ENCODE data around the gene PTPRS. TPM values are rescaled to one million over a fixed set of nuclear protein-coding genes. Genes with fewer than 3 reads are reported as not detected.

PTPRS gene
- total RNA-seq, 1 experiment from 2014 or later = 15.0 TPM

GRCh38 chr19:5345895-5346386 is 5.3 kb upstream of the PTPRS start:
- no peak overlapping the region for H3K4me3 Mint-ChIP-seq (ENCODE audit: unreplicated experiment)
- peaks cover 32% of the 10 kb centered on the region for H3K27me3 Mint-ChIP-seq (ENCODE audit: insufficient read depth, unreplicated experiment)
- peaks cover 8% of the 10 kb centered on the region for H3K9me3 Mint-ChIP-seq (ENCODE audit: unreplicated experiment)
- ChIA-PET CTCF (no interaction called here), POLR2A (interaction anchor here (0.7 kb wide), 2 partner anchors 36 to 444 kb away, joined by 3 read pairs; no protein-coding TSS in a partner anchor)
- peaks cover 11% of the 10 kb centered on the region for H3K4me1 Mint-ChIP-seq (ENCODE audit: insufficient read depth, unreplicated experiment)
- TF ChIP-seq CTCF (IDR thresholded peaks at IDR 0.05; ENCODE audit: unreplicated experiment) = no peak
- BruUV-seq (replicated peaks) = no TSS peak
- peaks cover 5% of the 10 kb centered on the region for H3K36me3 Mint-ChIP-seq (ENCODE audit: insufficient read depth, unreplicated experiment)
- intact Hi-C loops (cut with micrococcal nuclease) = no loop called here
- DNase-seq (ENCODE audit: unreplicated experiment) = peak; percentile 85
- peak overlapping the region; percentile 46 for H3K27ac Mint-ChIP-seq (ENCODE audit: low read depth, unreplicated experiment)

GRCh38 chr19:5343848-5344247 is 3.2 kb upstream of the PTPRS start:
- peaks cover 41% of the 10 kb centered on the region for H3K27me3 Mint-ChIP-seq (ENCODE audit: insufficient read depth, unreplicated experiment)
- peak; percentile 59 for DNase-seq (ENCODE audit: unreplicated experiment)
- POLR2A ChIA-PET = interaction anchor here (0.7 kb wide), 1 partner anchor 1581 kb away, joined by 3 read pairs; no protein-coding TSS in a partner anchor

GRCh38 chr19:5342573-5343201 is 2.1 kb upstream of the PTPRS start:
- Mint-ChIP-seq H3K9me3 (ENCODE audit: unreplicated experiment) (peaks cover 5% of the 10 kb centered on the region), H3K27me3 (ENCODE audit: insufficient read depth, unreplicated experiment) (peaks cover 45% of the 10 kb centered on the region), H3K36me3 (ENCODE audit: insufficient read depth, unreplicated experiment) (no peaks in the 10 kb centered on the region), H3K4me1 (ENCODE audit: insufficient read depth, unreplicated experiment) (peaks cover 17% of the 10 kb centered on the region), H3K4me3 (ENCODE audit: unreplicated experiment) (no peak overlapping the region), H3K27ac (ENCODE audit: low read depth, unreplicated experiment) (no peak overlapping the region)
- TF ChIP-seq CTCF (IDR thresholded peaks at IDR 0.05; ENCODE audit: unreplicated experiment) = no peak
- intact Hi-C loops (cut with micrococcal nuclease) = no loop called here
- ChIA-PET CTCF (interaction anchor here (0.7 kb wide), 1 partner anchor 118 kb away, joined by 3 read pairs; no protein-coding TSS in a partner anchor), POLR2A (interaction anchor here (0.6 kb wide), 1 partner anchor 14 kb away, joined by 4 read pairs; no protein-coding TSS in a partner anchor)
- no peak for DNase-seq (ENCODE audit: unreplicated experiment)
- BruUV-seq (replicated peaks) = no TSS peak

More at GRCh38 chr19:5343848-5344247, 3.2 kb upstream of the PTPRS start:
- intact Hi-C loops (cut with micrococcal nuclease) = no loop called here
- CTCF ChIA-PET = no interaction called here
- H3K9me3 Mint-ChIP-seq (ENCODE audit: unreplicated experiment) = peaks cover 8% of the 10 kb centered on the region
- no peaks in the 10 kb centered on the region for H3K36me3 Mint-ChIP-seq (ENCODE audit: insufficient read depth, unreplicated experiment)
- H3K4me1 Mint-ChIP-seq (ENCODE audit: insufficient read depth, unreplicated experiment) = peaks cover 17% of the 10 kb centered on the region
- TF ChIP-seq CTCF (IDR thresholded peaks at IDR 0.05; ENCODE audit: unreplicated experiment) = no peak
- no TSS peak for BruUV-seq (replicated peaks)
- H3K27ac Mint-ChIP-seq (ENCODE audit: low read depth, unreplicated experiment) = no peak overlapping the region
- no peak overlapping the region for H3K4me3 Mint-ChIP-seq (ENCODE audit: unreplicated experiment)

GRCh38 chr19:5341981-5342380 is 1.4 kb upstream of the PTPRS start:
- POLR2A ChIA-PET = interaction anchor here (0.6 kb wide), 1 partner anchor 13 kb away, joined by 4 read pairs; no protein-coding TSS in a partner anchor
- H3K4me1 Mint-ChIP-seq (ENCODE audit: insufficient read depth, unreplicated experiment) = peaks cover 17% of the 10 kb centered on the region
- H3K27me3 Mint-ChIP-seq (ENCODE audit: insufficient read depth, unreplicated experiment) = peaks cover 45% of the 10 kb centered on the region
- H3K36me3 Mint-ChIP-seq (ENCODE audit: insufficient read depth, unreplicated experiment) = no peaks in the 10 kb centered on the region
- H3K4me3 Mint-ChIP-seq (ENCODE audit: unreplicated experiment) = no peak overlapping the region
- H3K9me3 Mint-ChIP-seq (ENCODE audit: unreplicated experiment) = no peaks in the 10 kb centered on the region
- no peak for TF ChIP-seq CTCF (IDR thresholded peaks at IDR 0.05; ENCODE audit: unreplicated experiment)
- no peak for DNase-seq (ENCODE audit: unreplicated experiment)
- no peak overlapping the region for H3K27ac Mint-ChIP-seq (ENCODE audit: low read depth, unreplicated experiment)
- CTCF ChIA-PET = interaction anchor here (0.7 kb wide), 1 partner anchor 117 kb away, joined by 3 read pairs; no protein-coding TSS in a partner anchor
- intact Hi-C loops (cut with micrococcal nuclease) = no loop called here
- no TSS peak for BruUV-seq (replicated peaks)

Data from MCF 10A (cell line).